ENCODE measurements around the gene CCDC186. TPM values are rescaled to one million over a fixed set of nuclear protein-coding genes. Genes with fewer than 3 reads are reported as not detected.

CCDC186 gene
- total RNA-seq, 1 experiment from 2014 or later, result 14.4 TPM

DNA sequence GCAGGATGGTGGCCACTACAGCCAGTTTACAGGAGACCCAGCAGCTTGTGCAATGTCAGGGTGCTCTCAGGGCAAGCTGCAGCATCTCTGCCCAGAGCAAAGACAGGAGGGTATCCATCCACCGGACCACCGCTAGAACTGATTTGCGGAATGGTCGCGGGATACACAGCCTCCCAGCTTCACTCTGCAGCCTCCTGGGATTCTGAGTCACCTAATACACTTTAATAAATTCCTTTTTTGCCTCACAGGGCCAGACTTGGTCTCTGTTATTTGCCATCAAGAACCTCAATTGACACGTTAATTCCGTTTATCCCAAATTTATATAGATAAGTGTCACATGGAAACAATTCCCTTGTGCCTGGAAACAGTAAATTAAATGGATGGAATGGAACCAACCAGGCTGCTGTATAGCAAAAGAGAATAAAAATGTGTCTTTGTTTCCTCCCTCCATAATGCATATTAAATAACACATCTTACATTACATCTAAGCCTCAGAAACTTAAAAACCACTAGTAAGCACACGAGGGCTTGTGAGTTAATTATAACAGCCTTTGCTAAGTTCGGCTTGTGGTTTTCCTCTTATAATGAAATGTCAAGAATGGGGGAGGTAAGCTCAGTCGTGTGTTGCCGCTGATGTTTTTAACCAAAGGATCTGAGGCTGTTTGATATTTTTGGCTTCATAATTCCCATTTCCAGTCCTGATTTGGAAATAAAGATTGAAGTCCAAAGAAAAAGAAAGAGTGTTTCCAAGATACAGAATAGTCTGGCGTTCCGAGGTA, 78.3 kb downstream of the CCDC186 start:
- Histone ChIP-seq H3K4me3 (ENCODE audit: low read depth in 2 of 2, low read length in 2 of 2) (no peak overlapping the region), H3K4me1 (ENCODE audit: control insufficient read depth, insufficient read depth, low read length) (peaks cover 6% of the 10 kb centered on the region), H3K27me3 (ENCODE audit: control insufficient read depth, insufficient read depth, low read length) (no peaks in the 10 kb centered on the region), H3K36me3 (ENCODE audit: control insufficient read depth, insufficient read depth, low read length) (no peaks in the 10 kb centered on the region), H3K27ac (ENCODE audit: low read length) (no peak overlapping the region), H3K9me3 (ENCODE audit: control insufficient read depth, insufficient read depth, low read depth, low read length) (no peaks in the 10 kb centered on the region)
- CTCF ChIA-PET, result no interaction called here
- ATAC-seq (no peak), DNase-seq (ENCODE audit: low read depth, low spot score) (no peak)
- intact Hi-C loops (cut with micrococcal nuclease; ENCODE audit: unreplicated experiment) (no loop called here), in situ Hi-C loops (cut with HindIII; ENCODE audit: low pct_unique_long_range_greater_than_20kb, low sequenced_read_pairs) (no loop called here)
- no TSS peak for BruUV-seq (replicated peaks)
- POLR2A ChIA-PET, result no interaction called here
- TF ChIP-seq POLR2AphosphoS5 (IDR thresholded peaks at IDR 0.05; ENCODE audit: low read depth, low read length) (no peak), TCF7L2 (IDR thresholded peaks at IDR 0.05; ENCODE audit: low read depth, low read length) (no peak)

DNA sequence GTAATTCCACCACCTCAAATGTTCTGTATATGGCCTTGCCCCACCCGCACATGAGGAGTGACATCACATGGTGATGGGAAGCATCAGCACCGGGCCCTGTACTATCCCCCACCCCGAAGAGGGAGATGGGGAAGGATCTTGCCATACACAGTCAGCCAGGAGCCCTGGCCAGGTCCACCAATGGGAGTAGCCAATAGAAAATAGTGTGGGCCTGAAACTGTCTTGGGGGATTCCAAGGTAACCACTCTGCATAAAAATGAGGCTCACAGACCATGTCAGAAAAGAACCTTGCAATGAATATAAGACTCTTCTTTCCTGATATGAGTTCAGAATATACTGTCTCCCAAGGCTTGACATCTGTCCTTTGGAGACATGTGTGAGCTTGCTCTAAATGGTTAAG, 79.2 kb downstream of the CCDC186 start:
- in situ Hi-C loops (cut with HindIII; ENCODE audit: low pct_unique_long_range_greater_than_20kb, low sequenced_read_pairs), result no loop called here
- no TSS peak for BruUV-seq (replicated peaks)
- Histone ChIP-seq H3K27me3 (ENCODE audit: control insufficient read depth, insufficient read depth, low read length) (no peaks in the 10 kb centered on the region), H3K36me3 (ENCODE audit: control insufficient read depth, insufficient read depth, low read length) (no peaks in the 10 kb centered on the region), H3K9me3 (ENCODE audit: control insufficient read depth, insufficient read depth, low read depth, low read length) (no peaks in the 10 kb centered on the region), H3K4me1 (ENCODE audit: control insufficient read depth, insufficient read depth, low read length) (no peaks in the 10 kb centered on the region), H3K4me3 (ENCODE audit: low read depth in 2 of 2, low read length in 2 of 2) (no peak overlapping the region), H3K27ac (ENCODE audit: low read length) (no peak overlapping the region)
- no peak for ATAC-seq
- intact Hi-C loops (cut with micrococcal nuclease; ENCODE audit: unreplicated experiment), result no loop called here
- no peak for DNase-seq (ENCODE audit: low read depth, low spot score)
- CTCF ChIA-PET, result no interaction called here
- TF ChIP-seq, protein P1, sequence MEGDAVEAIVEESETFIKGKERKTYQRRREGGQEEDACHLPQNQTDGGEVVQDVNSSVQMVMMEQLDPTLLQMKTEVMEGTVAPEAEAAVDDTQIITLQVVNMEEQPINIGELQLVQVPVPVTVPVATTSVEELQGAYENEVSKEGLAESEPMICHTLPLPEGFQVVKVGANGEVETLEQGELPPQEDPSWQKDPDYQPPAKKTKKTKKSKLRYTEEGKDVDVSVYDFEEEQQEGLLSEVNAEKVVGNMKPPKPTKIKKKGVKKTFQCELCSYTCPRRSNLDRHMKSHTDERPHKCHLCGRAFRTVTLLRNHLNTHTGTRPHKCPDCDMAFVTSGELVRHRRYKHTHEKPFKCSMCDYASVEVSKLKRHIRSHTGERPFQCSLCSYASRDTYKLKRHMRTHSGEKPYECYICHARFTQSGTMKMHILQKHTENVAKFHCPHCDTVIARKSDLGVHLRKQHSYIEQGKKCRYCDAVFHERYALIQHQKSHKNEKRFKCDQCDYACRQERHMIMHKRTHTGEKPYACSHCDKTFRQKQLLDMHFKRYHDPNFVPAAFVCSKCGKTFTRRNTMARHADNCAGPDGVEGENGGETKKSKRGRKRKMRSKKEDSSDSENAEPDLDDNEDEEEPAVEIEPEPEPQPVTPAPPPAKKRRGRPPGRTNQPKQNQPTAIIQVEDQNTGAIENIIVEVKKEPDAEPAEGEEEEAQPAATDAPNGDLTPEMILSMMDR (IDR thresholded peaks at IDR 0.05), result no peak
- TF ChIP-seq TCF7L2 (IDR thresholded peaks at IDR 0.05; ENCODE audit: low read depth, low read length), result no peak
- no peak for TF ChIP-seq SIN3A (IDR thresholded peaks at IDR 0.05; ENCODE audit: borderline replicate concordance, insufficient read depth, low read depth, low read length)
- no peak for TF ChIP-seq POLR2AphosphoS5 (IDR thresholded peaks at IDR 0.05; ENCODE audit: low read depth, low read length)
- TF ChIP-seq, protein P2, sequence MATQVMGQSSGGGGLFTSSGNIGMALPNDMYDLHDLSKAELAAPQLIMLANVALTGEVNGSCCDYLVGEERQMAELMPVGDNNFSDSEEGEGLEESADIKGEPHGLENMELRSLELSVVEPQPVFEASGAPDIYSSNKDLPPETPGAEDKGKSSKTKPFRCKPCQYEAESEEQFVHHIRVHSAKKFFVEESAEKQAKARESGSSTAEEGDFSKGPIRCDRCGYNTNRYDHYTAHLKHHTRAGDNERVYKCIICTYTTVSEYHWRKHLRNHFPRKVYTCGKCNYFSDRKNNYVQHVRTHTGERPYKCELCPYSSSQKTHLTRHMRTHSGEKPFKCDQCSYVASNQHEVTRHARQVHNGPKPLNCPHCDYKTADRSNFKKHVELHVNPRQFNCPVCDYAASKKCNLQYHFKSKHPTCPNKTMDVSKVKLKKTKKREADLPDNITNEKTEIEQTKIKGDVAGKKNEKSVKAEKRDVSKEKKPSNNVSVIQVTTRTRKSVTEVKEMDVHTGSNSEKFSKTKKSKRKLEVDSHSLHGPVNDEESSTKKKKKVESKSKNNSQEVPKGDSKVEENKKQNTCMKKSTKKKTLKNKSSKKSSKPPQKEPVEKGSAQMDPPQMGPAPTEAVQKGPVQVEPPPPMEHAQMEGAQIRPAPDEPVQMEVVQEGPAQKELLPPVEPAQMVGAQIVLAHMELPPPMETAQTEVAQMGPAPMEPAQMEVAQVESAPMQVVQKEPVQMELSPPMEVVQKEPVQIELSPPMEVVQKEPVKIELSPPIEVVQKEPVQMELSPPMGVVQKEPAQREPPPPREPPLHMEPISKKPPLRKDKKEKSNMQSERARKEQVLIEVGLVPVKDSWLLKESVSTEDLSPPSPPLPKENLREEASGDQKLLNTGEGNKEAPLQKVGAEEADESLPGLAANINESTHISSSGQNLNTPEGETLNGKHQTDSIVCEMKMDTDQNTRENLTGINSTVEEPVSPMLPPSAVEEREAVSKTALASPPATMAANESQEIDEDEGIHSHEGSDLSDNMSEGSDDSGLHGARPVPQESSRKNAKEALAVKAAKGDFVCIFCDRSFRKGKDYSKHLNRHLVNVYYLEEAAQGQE (IDR thresholded peaks at IDR 0.05; ENCODE audit: insufficient read depth in 1 of 2, low read depth in 2 of 2, low read length in 1 of 2), result no peak
- POLR2A ChIA-PET, result no interaction called here

DNA sequence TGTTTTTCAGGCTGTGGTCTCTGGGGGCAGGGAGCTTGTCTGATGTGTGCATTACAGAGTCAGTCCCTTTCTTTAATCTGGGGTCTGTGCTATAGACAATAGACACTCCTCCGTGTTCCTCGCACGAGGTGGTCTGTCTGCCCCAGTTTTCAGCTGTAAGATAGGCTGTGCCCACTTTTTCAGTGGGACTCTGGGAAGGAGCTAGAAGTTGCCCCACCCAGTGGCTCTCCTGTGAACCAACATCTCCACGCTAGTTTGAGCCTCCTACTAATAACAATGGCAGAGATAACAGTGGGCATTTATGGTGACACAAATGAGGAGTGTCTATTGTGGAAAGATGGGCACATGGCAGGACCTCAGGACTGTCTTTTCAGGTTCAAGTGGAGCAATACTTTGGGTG, 86.3 kb downstream of the CCDC186 start:
- H3K27ac ChIP-seq (ENCODE audit: low read length), result no peak overlapping the region
- no peak for ATAC-seq
- ChIA-PET POLR2A (no interaction called here), CTCF (interaction anchor here (0.6 to 0.9 kb wide), 2 partner anchors 41 to 194 kb away, joined by 3 to 4 read pairs; no protein-coding TSS in a partner anchor)
- no peaks in the 10 kb centered on the region for H3K9me3 ChIP-seq (ENCODE audit: control insufficient read depth, insufficient read depth, low read depth, low read length)
- intact Hi-C loops (cut with micrococcal nuclease; ENCODE audit: unreplicated experiment) (no loop called here), in situ Hi-C loops (cut with HindIII; ENCODE audit: low pct_unique_long_range_greater_than_20kb, low sequenced_read_pairs) (no loop called here)
- TF ChIP-seq, protein P1 (IDR thresholded peaks at IDR 0.05), result no peak
- TF ChIP-seq SIN3A (IDR thresholded peaks at IDR 0.05; ENCODE audit: borderline replicate concordance, insufficient read depth, low read depth, low read length), result no peak
- no peak for TF ChIP-seq POLR2AphosphoS5 (IDR thresholded peaks at IDR 0.05; ENCODE audit: low read depth, low read length)
- TF ChIP-seq, protein P2 (IDR thresholded peaks at IDR 0.05; ENCODE audit: insufficient read depth in 1 of 2, low read depth in 2 of 2, low read length in 1 of 2), result no peak
- TF ChIP-seq TCF7L2 (IDR thresholded peaks at IDR 0.05; ENCODE audit: low read depth, low read length), result no peak
- no peaks in the 10 kb centered on the region for H3K4me1 ChIP-seq (ENCODE audit: control insufficient read depth, insufficient read depth, low read length)
- no TSS peak for BruUV-seq (replicated peaks)
- no peaks in the 10 kb centered on the region for H3K36me3 ChIP-seq (ENCODE audit: control insufficient read depth, insufficient read depth, low read length)
- H3K27me3 ChIP-seq (ENCODE audit: control insufficient read depth, insufficient read depth, low read length), result no peaks in the 10 kb centered on the region
- DNase-seq (ENCODE audit: low read depth, low spot score), result no peak
- H3K4me3 ChIP-seq (ENCODE audit: low read depth in 2 of 2, low read length in 2 of 2), result no peak overlapping the region

Data from Panc1 (cell line).